H1 (cell line): ENCODE measurements around the gene DERL3. TPM values are rescaled to one million over a fixed set of nuclear protein-coding genes. Genes with fewer than 3 reads are reported as not detected.

Source experiments
- CTCF ChIA-PET: fragments of 300-600 bp; sonication (Branson Sonifier 250); formaldehyde crosslinking; loops from one replicate; lab custom pipeline; 2021; ENCODE audit not compliant: partially characterized antibody; lab: Charles Lee
- POLR2A ChIA-PET: fragments of 300-600 bp; sonication (Branson Sonifier 250); formaldehyde crosslinking; loops from one replicate; lab custom pipeline; 2021; ENCODE audit warnings: inconsistent platforms; ENCODE audit not compliant: partially characterized antibody; lab: Charles Lee
- DNase-seq, 2 experiments: peaks; one replicate each; pipeline versions ENCODE4 v3.0.0 to v3.0.0-alpha.2; 2010 to 2022; ENCODE audit warnings: low spot score in 2 of 2, low read depth in 1 of 2, mixed read lengths in 1 of 2
- FAIRE-seq: peaks from 2 replicates; lab custom pipeline; 2011; peaks lifted over from hg19 to GRCh38; lab: Jason Lieb, UNC
- H2AFZ ChIP-seq: 2 replicates; pipeline ENCODE4 v1.8.1; 2012; ENCODE audit warnings: low read length, inconsistent platforms
- H2AK5ac ChIP-seq: 2 replicates; pipeline ENCODE4 v1.6.1; 2013; ENCODE audit warnings: low read depth, low read length
- H2BK120ac ChIP-seq: replicated peaks from 2 replicates; pipeline ENCODE3; 2013; ENCODE audit warnings: low read depth, low read length, inconsistent platforms
- H2BK12ac ChIP-seq: 2 replicates; pipeline ENCODE4 v1.6.1; 2013; ENCODE audit warnings: low read depth, low read length
- H2BK15ac ChIP-seq: 2 replicates; pipeline ENCODE4 v1.6.1; 2013; ENCODE audit warnings: low read length
- H2BK20ac ChIP-seq: 2 replicates; pipeline ENCODE4 v1.6.1; 2013; ENCODE audit warnings: low read length
- H2BK5ac ChIP-seq: 2 replicates; pipeline ENCODE4 v1.6.1; 2013; ENCODE audit warnings: low read depth, low read length
- H3K14ac ChIP-seq: 2 replicates; pipeline ENCODE4 v1.6.1; 2013; ENCODE audit warnings: inconsistent platforms; ENCODE audit not compliant: insufficient read length
- H3K18ac ChIP-seq: 2 replicates; pipeline ENCODE4 v1.6.1; 2013; ENCODE audit warnings: low read length; ENCODE audit errors: extremely low read depth
- H3K23ac ChIP-seq: 2 replicates; pipeline ENCODE4 v1.6.1; 2013; ENCODE audit warnings: inconsistent platforms; ENCODE audit not compliant: insufficient read length
- H3K23me2 ChIP-seq: 2 replicates; pipeline ENCODE4 v1.6.1; 2013; ENCODE audit warnings: low read depth, low read length
- H3K27ac ChIP-seq: 2 replicates; pipeline ENCODE4 v1.6.1; 2011; ENCODE audit warnings: low read depth, low read length, inconsistent platforms
- H3K27me3 ChIP-seq, 4 experiments: replicated peaks in 1 of 4; 1 replicate in 1 of 4; 2 replicates in 3 of 4; pipeline versions ENCODE4 v1.6.1 to v1.8.1; 2011 to 2013; ENCODE audit warnings: low read length in 3 of 4, mild to moderate bottlenecking in 3 of 4, inconsistent platforms in 2 of 4, mixed read lengths in 2 of 4, moderate library complexity in 1 of 4; ENCODE audit not compliant: control insufficient read depth in 3 of 4, insufficient read depth in 3 of 4; ENCODE audit errors: extremely low read depth in 1 of 4
- H3K36me3 ChIP-seq, 4 experiments: 2 replicates each; pipeline versions ENCODE4 v1.6.1 to v1.8.1; 2011 to 2013; ENCODE audit warnings: mild to moderate bottlenecking in 4 of 4, low read length in 3 of 4, moderate library complexity in 2 of 4, control low read depth in 1 of 4, inconsistent platforms in 1 of 4; ENCODE audit not compliant: insufficient read depth in 4 of 4, control insufficient read depth in 2 of 4
- H3K4ac ChIP-seq: replicated peaks from 2 replicates; pipeline ENCODE3; 2013; ENCODE audit warnings: low read length, low read depth, mixed read lengths, inconsistent platforms; ENCODE audit not compliant: insufficient read length
- H3K4me1 ChIP-seq, 4 experiments: replicated peaks in 1 of 4; 1 replicate in 1 of 4; 2 replicates in 3 of 4; pipeline versions ENCODE4 v1.6.1 to v1.8.1; 2011 to 2013; ENCODE audit warnings: low read length in 3 of 4, inconsistent platforms in 2 of 4, mixed read lengths in 1 of 4; ENCODE audit not compliant: insufficient read depth in 4 of 4, control insufficient read depth in 3 of 4
- H3K4me2 ChIP-seq, 2 experiments: 2 replicates each; pipeline versions ENCODE4 v1.6.1 to v1.8.1; 2011 to 2013; ENCODE audit warnings: low read depth in 2 of 2, low read length in 2 of 2, control low read depth in 1 of 2, inconsistent platforms in 1 of 2, mild to moderate bottlenecking in 1 of 2; ENCODE audit not compliant: insufficient read depth in 1 of 2
- H3K4me3 ChIP-seq, 4 experiments: fragments of 200-600, 300-600 bp in 1 of 4; sonication (generic), shearing (Covaris generic), sonication (Bioruptor Twin) in 1 of 4; 2 replicates each; pipeline versions ENCODE4 v1.5.1 to v1.8.1; 2011 to 2016; ENCODE audit warnings: low read length in 4 of 4, low read depth in 3 of 4, control low read depth in 2 of 4, inconsistent platforms in 2 of 4, mild to moderate bottlenecking in 2 of 4, mixed read lengths in 1 of 4, moderate library complexity in 1 of 4; ENCODE audit not compliant: insufficient read depth in 2 of 4; ENCODE audit errors: extremely low read depth in 1 of 4
- H3K56ac ChIP-seq: replicated peaks from 2 replicates; pipeline ENCODE3; 2013; ENCODE audit warnings: low read depth, mild to moderate bottlenecking, mixed read lengths, low read length, inconsistent platforms; ENCODE audit not compliant: insufficient read length
- H3K79me1 ChIP-seq: 2 replicates; pipeline ENCODE4 v1.6.1; 2013; ENCODE audit warnings: low read depth, low read length, control low read depth
- H3K79me2 ChIP-seq, 2 experiments: 2 replicates each; pipeline versions ENCODE4 v1.6.1 to v1.8.1; 2012 to 2013; ENCODE audit warnings: low read length in 2 of 2, mild to moderate bottlenecking in 2 of 2, inconsistent platforms in 1 of 2; ENCODE audit not compliant: insufficient read depth in 2 of 2, control insufficient read depth in 1 of 2
- H3K9ac ChIP-seq, 4 experiments: replicated peaks in 1 of 4; 1 replicate in 1 of 4; 2 replicates in 3 of 4; pipeline versions ENCODE4 v1.6.1 to v1.8.1; 2011 to 2013; ENCODE audit warnings: low read depth in 3 of 4, low read length in 3 of 4, control low read depth in 2 of 4, mild to moderate bottlenecking in 2 of 4, moderate library complexity in 2 of 4, inconsistent platforms in 1 of 4; ENCODE audit errors: extremely low read depth in 1 of 4
- H3K9me3 ChIP-seq, 2 experiments: 2 replicates each; pipeline versions ENCODE4 v1.6.1 to v1.8.1; 2012 to 2013; ENCODE audit warnings: mild to moderate bottlenecking in 2 of 2, moderate library complexity in 2 of 2, control low read depth in 1 of 2, inconsistent platforms in 1 of 2, low read depth in 1 of 2, low read length in 1 of 2, mixed read lengths in 1 of 2; ENCODE audit not compliant: insufficient read depth in 2 of 2
- H4K20me1 ChIP-seq, 2 experiments: replicated peaks in 1 of 2; 2 replicates each; pipeline versions ENCODE3 to v1.8.1; 2011 to 2013; ENCODE audit warnings: inconsistent platforms in 2 of 2, low read length in 2 of 2, mild to moderate bottlenecking in 1 of 2; ENCODE audit not compliant: insufficient read depth in 2 of 2, control insufficient read depth in 1 of 2
- H4K5ac ChIP-seq: 2 replicates; pipeline ENCODE4 v1.6.1; 2013; ENCODE audit warnings: low read length, low read depth, mixed read lengths, inconsistent platforms; ENCODE audit not compliant: insufficient read length
- H4K8ac ChIP-seq: 2 replicates; pipeline ENCODE4 v1.8.0; 2013; ENCODE audit warnings: mild to moderate bottlenecking, moderate library complexity, low read length, inconsistent platforms; ENCODE audit not compliant: insufficient read depth; ENCODE audit errors: extremely low read depth
- H4K91ac ChIP-seq: replicated peaks from 2 replicates; pipeline ENCODE3; 2013; ENCODE audit warnings: low read length, mixed read lengths, inconsistent platforms; ENCODE audit not compliant: insufficient read length
- BACH1 ChIP-seq: IDR thresholded peaks from 2 replicates; pipeline ENCODE4 v1.6.1; 2012; ENCODE audit warnings: low read length, improper control_type of control experiment
- BRCA1 ChIP-seq: IDR thresholded peaks from 2 replicates; pipeline ENCODE4 v1.6.1; 2012; ENCODE audit warnings: low read depth, low read length, improper control_type of control experiment
- CBX5 ChIP-seq: fragments of 300-800, 300-1000 bp; sonication (generic); IDR thresholded peaks from 2 replicates; pipeline ENCODE4 v1.7.1; 2016; ENCODE audit warnings: antibody characterized with exemption, low read length, low read depth
- EGR1 ChIP-seq: IDR thresholded peaks from 2 replicates; pipeline ENCODE4 v1.6.1; 2011; ENCODE audit warnings: low read depth, low read length, borderline replicate concordance
- HDAC2 ChIP-seq, 2 experiments: fragments of 300-600 bp in 1 of 2; sonication (generic) in 1 of 2; IDR thresholded peaks; 2 replicates each; pipeline ENCODE4 v1.6.1; 2011 to 2012; ENCODE audit warnings: low read depth in 2 of 2, low read length in 2 of 2, mild to moderate bottlenecking in 2 of 2, moderate library complexity in 2 of 2, borderline replicate concordance in 1 of 2, inconsistent platforms in 1 of 2
- HDAC6 ChIP-seq: IDR thresholded peaks from one replicate; pipeline ENCODE4 v1.7.1; 2012; ENCODE audit warnings: low read depth, mild to moderate bottlenecking, inconsistent platforms, low read length, moderate library complexity
- JUN ChIP-seq: IDR thresholded peaks from 2 replicates; pipeline ENCODE4 v1.6.1; 2011; ENCODE audit warnings: low read depth, mild to moderate bottlenecking, improper control_type of control experiment, low read length
- JUND ChIP-seq: IDR thresholded peaks from 2 replicates; pipeline ENCODE4 v1.6.1; 2011; ENCODE audit warnings: mild to moderate bottlenecking, improper control_type of control experiment, low read length
- NRF1 ChIP-seq: IDR thresholded peaks from 2 replicates; pipeline ENCODE4 v1.6.1; 2011; ENCODE audit warnings: mild to moderate bottlenecking, low read depth, low read length, improper control_type of control experiment
- POLR2A ChIP-seq, 2 experiments: IDR thresholded peaks; 1 replicate in 1 of 2; 2 replicates in 1 of 2; pipeline ENCODE4 v1.6.1; 2011; ENCODE audit warnings: low read depth in 2 of 2, low read length in 2 of 2, mild to moderate bottlenecking in 2 of 2; ENCODE audit errors: control extremely low read depth in 1 of 2
- RFX5 ChIP-seq: IDR thresholded peaks from 2 replicates; pipeline ENCODE4 v1.6.1; 2011; ENCODE audit warnings: low read depth, low read length, improper control_type of control experiment, borderline replicate concordance
- SP1 ChIP-seq: IDR thresholded peaks from 2 replicates; pipeline ENCODE4 v1.6.1; 2011; ENCODE audit warnings: low read depth, low read length
- SRF ChIP-seq: IDR thresholded peaks from 2 replicates; pipeline ENCODE4 v1.6.1; 2011; ENCODE audit warnings: mild to moderate bottlenecking, low read depth, low read length, moderate library complexity
- TAF1 ChIP-seq: IDR thresholded peaks from 2 replicates; pipeline ENCODE4 v1.6.1; 2011; ENCODE audit warnings: mild to moderate bottlenecking, low read depth, low read length
- WGBS, 2 experiments: shearing (Covaris generic) in 1 of 2; methylation state at CpG; one replicate each; pipeline versions ENCODE4 v1.1.6 to v1.1.7; 2013 to 2015; ENCODE audit warnings: low lambda C conversion rate in 2 of 2, mixed read lengths in 2 of 2, inconsistent platforms in 1 of 2, low coverage in 1 of 2, missing lambda C conversion rate in 1 of 2; ENCODE audit not compliant: insufficient replicate concordance in 2 of 2, insufficient coverage in 1 of 2, insufficient read length in 1 of 2; ENCODE audit errors: extremely low coverage in 1 of 2, missing lambda C conversion rate in 1 of 2; 5-methylcytosine and 5-hydroxymethylcytosine counted together
- polyA plus RNA-seq, 7 experiments: library from polyadenylated mRNA; depleted of rRNA in 3 of 7; stranded (reverse) in 5 of 7; unstranded in 2 of 7; fragments of >200 nt in 5 of 7; fragments of 200-250 nt in 2 of 7; gene quantifications; 1 replicate in 5 of 7; 2 replicates in 1 of 7; 4 replicates in 1 of 7; pipeline versions ENCODE4 v1.2.1 to v1.2.3, GENCODE V29; 2011 to 2013; ENCODE audit warnings: missing spikeins in 2 of 7, mixed read lengths in 2 of 7
- total RNA-seq: library from RNA; stranded (reverse); fragmentation: NEBNext Ultra II Directional; extraction: Animal tissue kit (Norgen Biotek cat#: 25700); gene quantifications from 2 replicates; pipeline ENCODE4 v1.2.1, GENCODE V29; 2021
- TF ChIP-seq, protein P1 (sequence below): IDR thresholded peaks from 2 replicates; pipeline ENCODE4 v1.6.1; 2011; ENCODE audit warnings: low read length, improper control_type of control experiment

Gene DERL3
- total and polyA plus RNA-seq, 2 of the 8 experiments (the other 6 are each of a cell fraction or from before 2014, with no cell fraction given): 8.7 to 19.5 TPM

DNA sequence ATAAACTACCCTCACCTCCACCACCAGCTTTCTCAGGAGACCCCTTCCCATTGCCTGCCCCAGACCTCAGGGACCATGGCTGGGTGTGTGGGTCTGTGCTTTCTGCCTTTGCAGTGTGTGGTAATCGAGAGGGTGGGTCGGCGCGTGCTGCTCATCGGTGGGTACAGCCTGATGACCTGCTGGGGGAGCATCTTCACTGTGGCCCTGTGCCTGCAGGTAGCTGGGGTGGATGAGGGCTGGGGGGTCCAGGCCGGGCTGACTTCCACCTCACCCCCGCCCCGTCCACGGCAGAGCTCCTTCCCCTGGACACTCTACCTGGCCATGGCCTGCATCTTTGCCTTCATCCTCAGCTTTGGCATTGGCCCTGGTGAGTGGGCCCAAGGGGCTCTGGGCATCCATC lies 44.9 kb upstream of the DERL3 start:
- no peak overlapping the region for H2AFZ ChIP-seq
- TF ChIP-seq NRF1 (no peak), HDAC6 (no peak), EGR1 (no peak), RFX5 (no peak), SP1 (no peak), BACH1 (no peak), BRCA1 (no peak), JUND (no peak), JUN (no peak), POLR2A (IDR thresholded peaks at IDR 0.05; ENCODE audit: control extremely low read depth in 1 of 2, low read depth in 2 of 2, low read length in 2 of 2) (no peak), HDAC2 (IDR thresholded peaks at IDR 0.05; ENCODE audit: borderline replicate concordance in 1 of 2, low read depth in 2 of 2, low read length in 2 of 2) (no peak), SRF (no peak), CBX5 (no peak), TAF1 (no peak)
- TF ChIP-seq, protein P1, sequence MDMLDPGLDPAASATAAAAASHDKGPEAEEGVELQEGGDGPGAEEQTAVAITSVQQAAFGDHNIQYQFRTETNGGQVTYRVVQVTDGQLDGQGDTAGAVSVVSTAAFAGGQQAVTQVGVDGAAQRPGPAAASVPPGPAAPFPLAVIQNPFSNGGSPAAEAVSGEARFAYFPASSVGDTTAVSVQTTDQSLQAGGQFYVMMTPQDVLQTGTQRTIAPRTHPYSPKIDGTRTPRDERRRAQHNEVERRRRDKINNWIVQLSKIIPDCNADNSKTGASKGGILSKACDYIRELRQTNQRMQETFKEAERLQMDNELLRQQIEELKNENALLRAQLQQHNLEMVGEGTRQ: no peak
- TF ChIP-seq, all 59 proteins: peak for 0
- Histone ChIP-seq H3K4ac (no peak overlapping the region), H3K79me2 (no peaks in the 10 kb centered on the region), H4K20me1 (no peaks in the 10 kb centered on the region), H4K91ac (no peak overlapping the region), H2BK15ac (no peak overlapping the region), H3K18ac (no peak overlapping the region), H2BK120ac (no peak overlapping the region), H3K36me3 (no peaks in the 10 kb centered on the region), H3K56ac (no peak overlapping the region), H3K14ac (no peak overlapping the region), H3K27ac (no peak overlapping the region), H3K4me1 (no peaks in the 10 kb centered on the region), H2BK20ac (no peak overlapping the region), H3K9me3 (no peaks in the 10 kb centered on the region), H3K9ac (no peak overlapping the region), H2BK12ac (no peak overlapping the region), H3K23me2 (no peaks in the 10 kb centered on the region), H3K4me3 (no peak overlapping the region), H3K23ac (no peak overlapping the region), H3K79me1 (no peaks in the 10 kb centered on the region), H2AK5ac (no peak overlapping the region), H2BK5ac (no peak overlapping the region), H4K8ac (no peak overlapping the region), H4K5ac (no peak overlapping the region), H3K27me3 (no peaks in the 10 kb centered on the region), H3K4me2 (no peak overlapping the region)
- ChIA-PET POLR2A (interaction anchor here (1.7 to 2.1 kb wide), 3 partner anchors 10 to 15 kb away, joined by 4 to 9 read pairs (median 6); partner anchors contain the start of gene MIF), CTCF (interaction anchor here (2.4 kb wide), 1 partner anchor 10 kb away, joined by 11 read pairs; the partner anchor contains the start of gene MIF)
- FAIRE-seq (no peak), DNase-seq (no peak)
- 94% methylated on average over 9 of the region's 9 CpGs; no CpG with 5 or more reads in 1 of the 2 experiments for WGBS, 2 experiments
